Measurements from ENCODE around the gene RAB25.
"Not testable (repeated sequence)": the region's sequence is repeated elsewhere in the genome, so short reads cannot be mapped to it uniquely, and the experiment has no call there.

The RAB25 gene

DNA sequence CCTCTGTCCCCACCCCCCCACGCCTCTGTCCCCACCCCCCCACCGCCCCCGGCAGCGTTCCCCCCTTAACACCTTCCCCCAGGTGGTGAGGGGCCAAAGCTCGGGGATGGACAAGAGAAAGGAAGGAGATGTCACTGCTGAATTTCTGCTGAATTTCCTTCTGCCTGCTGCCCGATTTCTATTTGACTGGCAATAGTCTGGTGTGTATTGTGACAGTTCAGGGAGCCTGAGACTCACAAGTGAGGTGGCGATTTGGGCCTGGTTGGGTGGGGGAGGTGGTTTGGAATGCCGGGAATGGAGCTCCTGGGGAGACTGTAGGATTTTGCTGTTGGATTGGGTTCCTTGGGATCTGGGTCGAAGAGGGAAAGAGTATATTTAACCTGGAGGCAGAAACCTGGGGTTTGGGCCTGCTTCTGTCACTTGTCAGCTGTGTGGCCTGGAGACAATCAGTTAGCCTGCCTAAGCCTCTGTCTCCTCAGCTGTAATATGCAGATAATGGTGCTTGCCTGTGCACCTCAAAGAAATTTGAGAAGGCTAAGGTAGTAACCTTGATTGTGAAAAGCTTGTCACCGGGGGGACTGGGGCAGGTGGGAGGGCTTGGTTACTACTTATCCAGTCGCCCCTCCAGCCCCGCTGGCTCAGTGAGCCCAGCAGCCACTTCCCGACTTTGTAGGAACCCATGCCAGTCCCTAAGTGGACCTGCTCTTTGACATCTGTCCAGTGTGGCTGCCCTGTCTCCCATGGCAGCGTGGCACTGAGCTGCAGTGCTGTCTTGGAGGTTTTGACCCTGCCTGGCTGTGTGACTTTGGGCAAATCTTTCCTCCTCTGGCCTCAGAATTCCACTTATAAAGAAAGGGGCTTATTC, 45.9 kb downstream of the RAB25 start:
- peak; percentile 70 to 76 for DNase-seq
- TF ChIP-seq GATA1 (IDR thresholded peaks at IDR 0.05; ENCODE audit: low read depth, low read length) = no peak
- no peak for TF ChIP-seq POLR2A (IDR thresholded peaks at IDR 0.05; ENCODE audit: low read length)

DNA sequence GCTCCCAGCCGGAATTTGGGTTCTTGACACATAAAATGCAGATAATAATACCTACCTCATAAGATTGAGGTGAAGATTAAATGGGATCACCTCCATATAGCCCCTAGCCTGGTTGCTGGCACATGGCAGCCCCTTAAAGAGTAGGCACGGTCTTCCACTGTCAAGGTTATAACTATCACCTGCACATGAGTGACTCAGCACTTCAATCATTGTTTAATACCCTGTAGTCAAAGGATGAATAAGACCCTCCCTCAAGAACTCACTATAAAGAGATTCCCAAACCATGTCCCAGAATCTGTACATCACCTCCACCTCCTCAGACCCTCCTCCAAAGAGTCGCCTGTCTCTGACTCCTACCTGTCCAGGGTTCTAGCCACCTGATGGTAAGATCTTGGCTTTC, 47.1 kb downstream of the RAB25 start:
- DNase-seq = no peak
- TF ChIP-seq POLR2A (IDR thresholded peaks at IDR 0.05; ENCODE audit: low read length) = no peak
- TF ChIP-seq GATA1 (IDR thresholded peaks at IDR 0.05; ENCODE audit: low read depth, low read length) = no peak

- TF ChIP-seq GATA1 (IDR thresholded peaks at IDR 0.05; ENCODE audit: low read depth, low read length) (no peak), POLR2A (IDR thresholded peaks at IDR 0.05; ENCODE audit: low read length) (no peak)
- no peak for DNase-seq
Measured at GRCh38 chr1:156108664-156109241, 47.8 kb downstream of the RAB25 start.

DNA sequence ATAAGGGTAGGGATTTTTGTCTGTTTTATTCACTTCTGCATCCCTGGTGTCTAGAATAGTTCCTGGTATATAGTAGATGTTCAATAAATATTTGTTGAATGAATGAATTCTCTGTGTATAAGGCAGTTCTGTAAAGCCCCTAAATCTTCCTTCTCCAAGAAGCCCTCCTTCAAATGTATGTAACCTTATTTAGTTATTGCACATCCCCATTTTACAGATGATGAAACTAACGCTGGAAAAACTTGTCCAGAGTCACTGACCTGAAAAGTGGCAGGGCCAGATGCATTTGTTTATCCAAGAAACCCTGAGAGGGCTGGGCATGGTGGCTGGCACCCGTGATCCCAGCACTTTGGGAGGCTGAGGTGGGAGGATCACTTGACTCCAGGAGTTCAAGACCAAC, 49.3 kb downstream of the RAB25 start:
- TF ChIP-seq GATA1 (IDR thresholded peaks at IDR 0.05; ENCODE audit: low read depth, low read length) (no peak), POLR2A (IDR thresholded peaks at IDR 0.05; ENCODE audit: low read length) (no peak)
- no peak for DNase-seq

- DNase-seq = no peak
- TF ChIP-seq POLR2A (IDR thresholded peaks at IDR 0.05; ENCODE audit: low read length) = no peak
- no peak for TF ChIP-seq GATA1 (IDR thresholded peaks at IDR 0.05; ENCODE audit: low read depth, low read length)
Measured at GRCh38 chr1:156111355-156111962, 50.5 kb downstream of the RAB25 start.

DNA sequence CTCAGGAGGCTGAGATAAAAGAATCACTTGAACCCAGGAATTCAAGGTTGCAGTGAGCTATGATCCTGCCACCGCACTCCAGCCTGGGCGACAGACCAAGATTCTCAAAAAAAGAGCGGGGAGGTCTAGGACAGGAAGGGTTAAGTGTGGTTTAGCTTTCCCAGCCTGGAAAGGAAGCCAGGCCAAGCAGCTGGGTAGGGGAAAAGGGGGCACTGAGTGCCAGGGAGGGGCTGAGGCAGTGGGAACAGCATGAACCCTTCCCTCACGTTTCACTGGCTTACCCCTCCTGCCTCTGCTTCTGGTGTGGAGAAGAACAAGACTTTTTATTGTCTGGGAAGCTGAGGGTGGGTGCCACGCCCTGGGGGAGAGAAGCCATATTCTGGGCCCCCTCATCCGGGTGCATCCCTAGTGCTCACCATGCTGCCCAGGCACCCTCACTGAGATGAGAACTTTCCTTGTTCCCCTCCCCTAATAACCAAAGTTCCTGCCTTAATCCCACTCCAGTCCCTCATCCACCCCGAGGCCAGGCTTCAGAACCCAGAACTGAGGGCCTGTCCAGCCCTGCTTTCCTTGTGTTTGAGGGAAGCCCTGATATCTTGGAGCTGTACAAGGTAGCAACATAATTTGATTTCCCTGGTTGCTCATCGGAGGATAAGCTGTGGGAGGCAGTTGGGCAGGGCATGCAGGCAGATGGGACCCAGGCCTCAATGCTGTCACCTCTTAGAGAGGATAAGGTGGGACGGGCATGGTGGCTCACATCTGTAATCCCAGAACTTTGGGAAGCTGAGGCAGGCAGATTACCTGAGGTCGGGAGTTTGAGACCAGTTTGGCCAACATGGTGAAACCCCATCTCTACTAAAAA, 51.5 kb downstream of the RAB25 start:
- TF ChIP-seq GATA1 (IDR thresholded peaks at IDR 0.05; ENCODE audit: low read depth, low read length) (no peak), POLR2A (IDR thresholded peaks at IDR 0.05; ENCODE audit: low read length) (no peak)
- DNase-seq = no peak

DNA sequence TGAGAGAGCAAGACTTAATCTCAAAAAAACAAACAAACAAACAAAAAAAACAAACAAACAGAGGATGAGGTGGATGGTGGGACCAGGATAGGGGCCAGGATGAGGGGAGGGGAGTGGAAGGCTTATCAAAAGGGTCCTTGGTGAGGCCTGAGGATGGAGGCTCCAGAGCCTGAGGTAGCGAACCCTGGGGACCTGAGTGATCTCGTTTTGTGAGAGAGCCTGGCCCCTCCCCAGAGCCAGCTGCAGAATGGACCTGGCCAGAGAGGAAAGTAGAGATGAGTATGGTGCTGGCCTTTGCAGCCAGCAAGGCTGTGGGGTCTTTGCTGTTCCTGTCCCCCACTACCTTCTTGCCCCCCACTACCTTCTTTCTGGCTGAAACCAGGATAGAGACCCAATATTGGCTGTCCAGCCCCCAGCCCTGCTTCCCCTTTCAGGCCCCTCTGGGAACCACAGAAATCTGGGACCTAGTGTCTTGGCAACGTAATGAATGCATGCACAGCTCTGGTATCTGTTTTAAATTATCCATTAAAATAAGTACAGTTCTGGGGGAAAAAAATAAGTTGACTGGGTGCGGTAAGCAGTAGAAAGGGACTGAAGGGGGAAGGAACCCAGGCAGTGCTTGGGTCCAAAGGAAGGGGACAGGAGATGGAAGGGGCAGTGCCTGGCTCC, 52.5 kb downstream of the RAB25 start:
- TF ChIP-seq GATA1 (IDR thresholded peaks at IDR 0.05; ENCODE audit: low read depth, low read length) = no peak
- TF ChIP-seq POLR2A (IDR thresholded peaks at IDR 0.05; ENCODE audit: low read length) = no peak
- DNase-seq = peak in 1 of 2 experiments; percentile 38

GRCh38 chr1:156114101-156114918, 53.4 kb downstream of the RAB25 start, which contains the start of gene LMNA:
Gene LMNA (plus strand): TSS chr1:156114711. CDS start chr1:156114919, 208 bp downstream.
- TF ChIP-seq GATA1 (IDR thresholded peaks at IDR 0.05; ENCODE audit: low read depth, low read length) (no peak), POLR2A (IDR thresholded peaks at IDR 0.05; ENCODE audit: low read length) (peak; percentile 94)
- peak; percentile 91 to 93 for DNase-seq

GRCh38 chr1:156114919-156115513, 54.1 kb downstream of the RAB25 start:
- TF ChIP-seq GATA1 (IDR thresholded peaks at IDR 0.05; ENCODE audit: low read depth, low read length) (no peak), POLR2A (IDR thresholded peaks at IDR 0.05; ENCODE audit: low read length) (peak; percentile 53)
- peak; percentile 69 to 81 for DNase-seq

GRCh38 chr1:156115514-156116374, 54.8 kb downstream of the RAB25 start:
- peak; percentile 77 to 81 for DNase-seq

GRCh38 chr1:156116731-156117130, 55.8 kb downstream of the RAB25 start:
- DNase-seq = not testable (repeated sequence)

More at GRCh38 chr1:156115514-156116374, 54.8 kb downstream of the RAB25 start:
- TF ChIP-seq GATA1 (IDR thresholded peaks at IDR 0.05; ENCODE audit: low read depth, low read length) (no peak), POLR2A (IDR thresholded peaks at IDR 0.05; ENCODE audit: low read length) (peak; percentile 64)
